GM18951 (cell line): Measurements from ENCODE around the gene MMEL1.
"Not testable (repeated sequence)": the region's sequence is repeated elsewhere in the genome, so short reads cannot be mapped to it uniquely, and the experiment has no call there.

Source experiments
- POLR2A ChIP-seq: IDR thresholded peaks from 4 replicates; pipeline ENCODE4 v1.6.1; 2011; ENCODE audit warnings: mild to moderate bottlenecking; ENCODE audit not compliant: insufficient read length, insufficient read depth; ENCODE audit errors: extremely low read depth
- in situ Hi-C: fragments of 300-500 bp; cut with MboI; formaldehyde crosslinking; loops from one replicate; pipeline ENCODE4 v1.12.0; 2022; ENCODE audit warnings: low sequenced_read_pairs, mixed read lengths, inconsistent platforms; ENCODE audit not compliant: unreplicated experiment

Gene MMEL1, protein sequence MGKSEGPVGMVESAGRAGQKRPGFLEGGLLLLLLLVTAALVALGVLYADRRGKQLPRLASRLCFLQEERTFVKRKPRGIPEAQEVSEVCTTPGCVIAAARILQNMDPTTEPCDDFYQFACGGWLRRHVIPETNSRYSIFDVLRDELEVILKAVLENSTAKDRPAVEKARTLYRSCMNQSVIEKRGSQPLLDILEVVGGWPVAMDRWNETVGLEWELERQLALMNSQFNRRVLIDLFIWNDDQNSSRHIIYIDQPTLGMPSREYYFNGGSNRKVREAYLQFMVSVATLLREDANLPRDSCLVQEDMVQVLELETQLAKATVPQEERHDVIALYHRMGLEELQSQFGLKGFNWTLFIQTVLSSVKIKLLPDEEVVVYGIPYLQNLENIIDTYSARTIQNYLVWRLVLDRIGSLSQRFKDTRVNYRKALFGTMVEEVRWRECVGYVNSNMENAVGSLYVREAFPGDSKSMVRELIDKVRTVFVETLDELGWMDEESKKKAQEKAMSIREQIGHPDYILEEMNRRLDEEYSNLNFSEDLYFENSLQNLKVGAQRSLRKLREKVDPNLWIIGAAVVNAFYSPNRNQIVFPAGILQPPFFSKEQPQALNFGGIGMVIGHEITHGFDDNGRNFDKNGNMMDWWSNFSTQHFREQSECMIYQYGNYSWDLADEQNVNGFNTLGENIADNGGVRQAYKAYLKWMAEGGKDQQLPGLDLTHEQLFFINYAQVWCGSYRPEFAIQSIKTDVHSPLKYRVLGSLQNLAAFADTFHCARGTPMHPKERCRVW

GRCh38 chr1:2632561-2633361 is at the start of gene MMEL1:
Gene MMEL1 (minus strand): TSS chr1:2633016. CDS start chr1:2629484, 3,532 bp downstream.
- no peak for TF ChIP-seq POLR2A
- in situ Hi-C loops = no loop called here

DNA sequence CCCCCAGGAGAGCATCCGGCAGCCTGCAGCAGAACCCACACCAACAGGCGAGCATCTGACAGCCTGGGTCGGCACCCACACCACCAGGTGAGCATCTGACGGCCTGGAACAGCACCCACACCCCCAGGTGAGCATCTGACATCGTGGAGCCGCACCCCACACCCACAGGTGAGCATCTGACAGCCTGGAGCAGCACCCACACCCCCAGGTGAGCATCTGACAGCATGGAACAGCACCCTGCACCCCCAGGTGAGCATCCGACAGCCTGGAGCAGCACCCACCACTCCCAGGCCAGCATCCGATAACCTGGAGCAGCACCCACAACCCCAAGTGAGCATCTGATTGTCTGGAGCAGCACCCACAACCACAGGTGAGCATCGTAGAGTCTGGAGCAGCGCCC is 43.9 kb upstream of the MMEL1 start:
- in situ Hi-C loops = not testable (repeated sequence)

DNA sequence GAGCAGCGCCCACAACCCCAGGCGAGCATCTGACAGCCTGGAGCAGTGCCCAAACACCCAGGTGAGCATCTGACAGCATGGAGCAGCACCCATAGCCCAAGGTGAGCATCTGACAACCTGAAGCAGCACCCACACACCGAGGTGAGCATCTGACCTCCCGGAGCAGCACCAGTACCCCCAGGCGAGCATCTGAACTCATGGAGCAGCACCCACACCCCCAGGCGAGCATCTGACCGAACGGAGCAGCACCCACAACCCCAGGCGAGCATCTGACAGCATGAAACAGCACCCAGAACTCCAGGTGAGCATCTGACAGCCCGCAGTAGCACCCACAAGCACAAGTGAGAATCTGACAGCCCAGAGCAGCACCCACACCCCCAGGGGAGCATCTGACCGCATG is 38.8 kb upstream of the MMEL1 start:
- in situ Hi-C loops = not testable (repeated sequence)

- in situ Hi-C loops = loop anchor here (10.0 kb wide), 1 partner anchor 95 kb away; no protein-coding TSS in a partner anchor
Observed at GRCh38 chr1:2659806-2660205, 27.0 kb upstream of the MMEL1 start.

GRCh38 chr1:2657909-2658308 is 25.1 kb upstream of the MMEL1 start:
- in situ Hi-C loops = loop anchor here (10.0 kb wide), 1 partner anchor 97 kb away; no protein-coding TSS in a partner anchor

DNA sequence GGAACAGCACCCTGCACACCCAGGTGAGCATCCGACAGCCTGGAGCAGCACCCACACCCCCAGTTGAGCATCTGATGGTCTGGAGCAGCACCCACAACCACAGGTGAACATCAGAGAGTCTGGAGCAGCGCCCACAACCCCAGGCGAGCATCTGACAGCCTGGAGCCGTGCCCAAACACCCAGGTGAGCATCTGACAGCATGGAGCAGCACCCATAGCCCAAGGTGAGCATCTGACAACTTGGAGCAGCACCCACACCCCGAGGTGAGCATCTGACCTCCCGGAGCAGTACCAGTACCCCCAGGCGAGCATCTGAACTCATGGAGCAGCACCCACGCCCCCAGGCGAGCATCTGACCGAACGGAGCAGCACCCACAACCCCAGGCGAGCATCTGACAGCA is 24.3 kb upstream of the MMEL1 start:
- in situ Hi-C loops = loop anchor here (10.0 kb wide), 1 partner anchor 98 kb away; no protein-coding TSS in a partner anchor

GRCh38 chr1:2655598-2656434 is 23.0 kb upstream of the MMEL1 start:
- in situ Hi-C loops = loop anchor here (10.0 kb wide), 1 partner anchor 99 kb away; no protein-coding TSS in a partner anchor

- in situ Hi-C loops = loop anchor here (10.0 kb wide), 1 partner anchor 100 kb away; no protein-coding TSS in a partner anchor
Observed at GRCh38 chr1:2654443-2654948, 21.7 kb upstream of the MMEL1 start.

DNA sequence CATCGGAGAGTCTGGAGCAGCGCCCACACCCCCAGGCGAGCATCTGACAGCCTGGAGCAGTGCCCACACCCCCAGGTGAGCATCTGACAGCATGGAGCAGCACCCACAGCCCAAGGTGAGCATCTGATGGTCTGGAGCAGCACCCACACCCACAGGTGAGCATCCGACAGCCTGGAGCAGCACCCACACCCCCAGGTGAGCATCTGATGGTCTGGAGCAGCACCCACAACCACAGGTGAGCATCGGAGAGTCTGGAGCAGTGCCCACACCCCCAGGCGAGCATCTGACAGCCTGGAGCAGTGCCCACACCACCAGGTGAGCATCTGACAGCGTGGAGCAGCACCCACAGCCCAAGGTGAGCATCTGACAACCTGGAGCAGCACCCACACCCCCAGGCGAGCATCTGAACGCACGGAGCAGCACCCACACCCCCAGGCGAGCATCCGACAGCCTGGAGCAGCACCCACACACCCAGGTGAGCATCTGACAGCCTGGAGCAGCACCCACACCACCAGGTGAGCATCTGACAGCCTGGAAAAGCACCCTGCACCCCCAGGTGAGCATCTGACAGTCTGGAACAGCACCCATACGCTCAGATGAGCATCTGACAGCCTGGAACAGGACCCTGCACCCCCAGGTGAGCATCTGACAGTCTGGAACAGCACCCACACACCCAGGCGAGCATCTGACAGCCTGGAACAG is 21.1 kb upstream of the MMEL1 start:
- in situ Hi-C loops = loop anchor here (10.0 kb wide), 1 partner anchor 101 kb away; no protein-coding TSS in a partner anchor

GRCh38 chr1:2652926-2653571 is 20.2 kb upstream of the MMEL1 start:
- in situ Hi-C loops = loop anchor here (10.0 kb wide), 1 partner anchor 102 kb away; no protein-coding TSS in a partner anchor

DNA sequence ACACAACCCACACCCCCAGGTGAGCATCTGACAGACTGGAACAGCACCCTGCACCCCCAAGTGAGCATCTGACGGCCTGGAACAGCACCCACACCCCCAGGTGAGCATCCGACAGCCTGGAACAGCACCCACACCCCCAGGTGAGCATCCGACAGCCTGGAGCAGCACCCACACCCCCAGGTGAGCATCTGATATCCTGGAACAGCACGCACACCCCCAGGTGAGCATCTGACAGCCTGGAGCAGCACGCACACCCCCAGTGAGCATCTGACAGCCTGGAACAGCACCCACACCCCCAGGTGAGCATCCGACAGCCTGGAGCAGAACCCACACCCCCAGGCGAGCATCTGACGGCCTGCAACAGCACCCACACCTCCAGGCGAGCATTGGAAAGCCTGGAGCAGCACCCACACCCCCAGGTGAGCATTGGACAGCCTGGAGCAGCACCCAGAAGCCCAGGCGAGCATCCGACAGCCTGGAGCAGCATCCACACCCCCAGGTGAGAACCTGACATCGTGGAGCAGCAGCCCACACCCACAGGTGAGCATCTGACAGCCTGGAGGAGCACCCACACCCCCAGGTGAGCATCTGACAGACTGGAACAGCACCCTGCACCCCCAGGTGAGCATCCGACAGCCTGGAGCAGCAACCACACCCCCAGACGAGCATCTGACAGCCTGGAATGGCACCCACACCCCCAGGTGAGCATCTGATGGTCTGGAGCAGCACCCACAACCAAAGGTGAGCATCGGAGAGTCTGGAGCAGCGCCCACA is 19.5 kb upstream of the MMEL1 start:
- in situ Hi-C loops = loop anchor here (10.0 kb wide), 1 partner anchor 102 kb away; no protein-coding TSS in a partner anchor
